HepG2 (cell line): ENCODE results near the gene MASP1. TPM values are rescaled to one million over a fixed set of nuclear protein-coding genes. Genes with fewer than 3 reads are reported as not detected.

Experiments
- BCLAF1 ChIP-seq: fragments of 450-650 bp; IDR thresholded peaks from 2 replicates; pipeline ENCODE4 v1.6.1; 2017; ENCODE audit warnings: mild to moderate bottlenecking
- CBX1 ChIP-seq: IDR thresholded peaks from one replicate; pipeline ENCODE4 v1.6.1; 2016; ENCODE audit warnings: antibody characterized with exemption, low read depth
- CHCHD3 ChIP-seq: sonication (generic); formaldehyde crosslinking; IDR thresholded peaks from 2 replicates; pipeline ENCODE4 v1.8.0; 2022; ENCODE audit warnings: mild to moderate bottlenecking, missing genetic modification reagents, moderate library complexity
- ETV6 ChIP-seq: sonication (generic); formaldehyde crosslinking; conservative IDR thresholded peaks from 2 replicates; pipeline ENCODE4 v1.4.0; 2020; ENCODE audit warnings: missing genetic modification reagents
- GTF2F1 ChIP-seq: fragments of 150-350 bp; IDR thresholded peaks from 2 replicates; pipeline ENCODE4 v1.6.1; 2014; ENCODE audit warnings: low read length
- GZF1 ChIP-seq: sonication (generic); formaldehyde crosslinking; IDR thresholded peaks from 2 replicates; pipeline ENCODE4 v1.5.1; 2020; ENCODE audit warnings: mild to moderate bottlenecking, missing genetic modification reagents
- KDM6A ChIP-seq: IDR thresholded peaks from 2 replicates; pipeline ENCODE4 v1.6.1; 2016; ENCODE audit warnings: low read depth
- MTA3 ChIP-seq: sonication (generic); formaldehyde crosslinking; IDR thresholded peaks from 2 replicates; pipeline ENCODE4 v1.4.0; 2020; ENCODE audit warnings: missing genetic modification reagents
- PCBP1 ChIP-seq: fragments of 200-400 bp; formaldehyde crosslinking; IDR thresholded peaks from 2 replicates; pipeline ENCODE4 v1.6.1; 2017; ENCODE audit warnings: mild to moderate bottlenecking, low read depth, low read length, borderline replicate concordance
- POLR2A ChIP-seq, 2 experiments: IDR thresholded peaks; 2 replicates each; pipeline ENCODE4 v1.6.1; 2011; ENCODE audit warnings: low read depth in 2 of 2, low read length in 2 of 2, mild to moderate bottlenecking in 1 of 2, moderate library complexity in 1 of 2; ENCODE audit not compliant: insufficient read depth in 1 of 2
- RARA ChIP-seq: IDR thresholded peaks from 2 replicates; pipeline ENCODE4 v1.6.1; 2016; ENCODE audit warnings: missing genetic modification reagents, missing compliant biosample characterization
- RBFOX2 ChIP-seq: fragments of 200-400 bp; formaldehyde crosslinking; IDR thresholded peaks from 2 replicates; pipeline ENCODE4 v1.6.1; 2017; ENCODE audit warnings: low read depth, mild to moderate bottlenecking, low read length
- TFDP2 ChIP-seq: sonication (generic); formaldehyde crosslinking; IDR thresholded peaks from 2 replicates; pipeline ENCODE4 v1.4.0; 2020; ENCODE audit warnings: missing genetic modification reagents
- UBTF ChIP-seq: sonication (generic); formaldehyde crosslinking; IDR thresholded peaks from 2 replicates; pipeline ENCODE4 v1.4.0; 2020; ENCODE audit warnings: mild to moderate bottlenecking, missing genetic modification reagents
- ZFX ChIP-seq: sonication (generic); formaldehyde crosslinking; IDR thresholded peaks from 2 replicates; pipeline ENCODE4 v1.4.0; 2020; ENCODE audit warnings: mild to moderate bottlenecking, low read depth, missing genetic modification reagents, moderate library complexity
- ZNF441 ChIP-seq: sonication (generic); formaldehyde crosslinking; IDR thresholded peaks from 2 replicates; pipeline ENCODE4 v1.7.0; 2021; ENCODE audit warnings: missing genetic modification reagents, borderline replicate concordance
- ZNF446 ChIP-seq: sonication (generic); formaldehyde crosslinking; IDR thresholded peaks from 2 replicates; pipeline ENCODE4 v1.5.0; 2020; ENCODE audit warnings: mild to moderate bottlenecking, missing genetic modification reagents
- ZNF574 ChIP-seq: sonication (generic); formaldehyde crosslinking; IDR thresholded peaks from 2 replicates; pipeline ENCODE4 v1.4.0; 2020; ENCODE audit warnings: missing genetic modification reagents
- ZNF652 ChIP-seq: IDR thresholded peaks from 2 replicates; pipeline ENCODE4 v1.6.1; 2016; ENCODE audit warnings: low read depth, borderline replicate concordance
- ZNF703 ChIP-seq: sonication (generic); formaldehyde crosslinking; IDR thresholded peaks from 2 replicates; pipeline ENCODE4 v1.5.1; 2020; ENCODE audit warnings: missing genetic modification reagents, mild to moderate bottlenecking, moderate library complexity, borderline replicate concordance
- ZNF766 ChIP-seq: sonication (generic); formaldehyde crosslinking; IDR thresholded peaks from 2 replicates; pipeline ENCODE4 v1.5.0; 2020; ENCODE audit warnings: missing genetic modification reagents, borderline replicate concordance
- ZNF878 ChIP-seq: sonication (generic); formaldehyde crosslinking; IDR thresholded peaks from 2 replicates; pipeline ENCODE4 v1.8.1; 2023; ENCODE audit warnings: mild to moderate bottlenecking, missing genetic modification reagents, moderate library complexity
- polyA plus RNA-seq, 8 experiments: library from polyadenylated mRNA; depleted of rRNA in 3 of 8; stranded (reverse) in 7 of 8; unstranded in 1 of 8; fragments of >200 nt; fragmentation: Illumina TruSeq in 4 of 8; extraction: Trizol in 4 of 8; gene quantifications; 2 replicates each; pipeline versions ENCODE4 v1.2.1 to v1.2.3, GENCODE V29; 2011 to 2016; ENCODE audit warnings: low read depth in 4 of 8, missing spikeins in 1 of 8, mixed read lengths in 1 of 8; ENCODE audit not compliant: insufficient read depth in 1 of 8
- total RNA-seq, 5 experiments: library from RNA; depleted of rRNA; stranded (reverse); fragments of >200 nt; fragmentation: Illumina TruSeq; extraction: Trizol; gene quantifications; 2 replicates each; pipeline ENCODE4 v1.2.3, GENCODE V29; 2016; ENCODE audit warnings: low read depth in 1 of 5

Gene MASP1
- total and polyA plus RNA-seq, 2 of the 13 experiments (the other 11 are each of a cell fraction or from before 2014, with no cell fraction given) = 10.8 to 56.0 TPM

GRCh38 chr3:187276397-187277128 lies 15.0 kb downstream of the MASP1 start (continued):
- TF ChIP-seq TFDP2 (CRISPR knock-in tag) = no peak; the same call in 1 of the 2 replicates
- TF ChIP-seq ETV6 (CRISPR knock-in tag) = no peak
- TF ChIP-seq ZNF441 (CRISPR knock-in tag) = peak; percentile 84; the same call in 1 of the 2 replicates
- TF ChIP-seq UBTF (CRISPR knock-in tag) = peak; percentile 47; the same call in 1 of the 2 replicates
- TF ChIP-seq RARA (CRISPR knock-in tag) = peak; percentile 99
- peak; percentile 70; the same call in 1 of the 2 replicates for TF ChIP-seq ZNF878 (CRISPR knock-in tag)
- TF ChIP-seq ZNF766 = no peak
- no peak for TF ChIP-seq CHCHD3
- TF ChIP-seq BCLAF1 = no peak
- no peak for TF ChIP-seq GZF1
- TF ChIP-seq ZNF446 (CRISPR knock-in tag) = no peak
- no peak for TF ChIP-seq RBFOX2
- TF ChIP-seq ZNF574 = peak; percentile 39; the same call in 1 of the 2 replicates
- TF ChIP-seq GTF2F1 = no peak
- TF ChIP-seq ZNF652 (CRISPR knock-in tag) = peak; percentile 61; the same call in 1 of the 2 replicates
- peak; percentile 86 for TF ChIP-seq KDM6A (CRISPR knock-in tag)
- TF ChIP-seq POLR2A (IDR thresholded peaks at IDR 0.05; ENCODE audit: insufficient read depth in 1 of 2, low read depth in 2 of 2, low read length in 2 of 2) = no peak
- TF ChIP-seq MTA3 (CRISPR knock-in tag) = no peak
- no peak for TF ChIP-seq ZNF703 (CRISPR knock-in tag)
- no peak for TF ChIP-seq PCBP1
- peak; percentile 61; the same call in 1 of the 2 replicates for TF ChIP-seq ZFX (CRISPR knock-in tag)
- no peak for TF ChIP-seq CBX1
